ENCODE measurements around the gene TTYH1.
A peak's percentile ranks its signal among the peaks of the same experiment; 100 is the strongest.
"Not testable (repeated sequence)": the region's sequence is repeated elsewhere in the genome, so short reads cannot be mapped to it uniquely, and the experiment has no call there.

Gene TTYH1

DNA sequence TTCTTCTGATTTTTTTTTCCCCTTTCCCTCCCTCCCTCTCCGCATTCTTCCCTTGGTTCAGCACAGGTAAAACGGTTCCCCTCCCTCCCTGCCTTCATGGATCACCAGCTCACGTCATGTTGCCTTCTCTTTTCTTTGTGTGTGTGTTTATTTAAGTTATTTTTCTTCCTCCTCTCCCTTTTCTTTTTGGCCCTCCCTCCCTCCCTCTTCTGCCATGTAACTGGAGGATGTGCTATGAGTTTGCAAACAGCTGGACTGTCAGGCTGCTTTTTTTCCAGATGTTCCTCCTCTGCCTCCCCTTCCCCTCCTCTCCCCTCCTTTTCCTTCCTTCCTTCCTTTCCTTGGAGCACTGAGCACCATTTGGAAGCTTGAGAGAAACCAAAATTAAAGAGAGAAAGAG is 46.3 kb downstream of the TTYH1 start:
- DNase-seq, result no peak

DNA sequence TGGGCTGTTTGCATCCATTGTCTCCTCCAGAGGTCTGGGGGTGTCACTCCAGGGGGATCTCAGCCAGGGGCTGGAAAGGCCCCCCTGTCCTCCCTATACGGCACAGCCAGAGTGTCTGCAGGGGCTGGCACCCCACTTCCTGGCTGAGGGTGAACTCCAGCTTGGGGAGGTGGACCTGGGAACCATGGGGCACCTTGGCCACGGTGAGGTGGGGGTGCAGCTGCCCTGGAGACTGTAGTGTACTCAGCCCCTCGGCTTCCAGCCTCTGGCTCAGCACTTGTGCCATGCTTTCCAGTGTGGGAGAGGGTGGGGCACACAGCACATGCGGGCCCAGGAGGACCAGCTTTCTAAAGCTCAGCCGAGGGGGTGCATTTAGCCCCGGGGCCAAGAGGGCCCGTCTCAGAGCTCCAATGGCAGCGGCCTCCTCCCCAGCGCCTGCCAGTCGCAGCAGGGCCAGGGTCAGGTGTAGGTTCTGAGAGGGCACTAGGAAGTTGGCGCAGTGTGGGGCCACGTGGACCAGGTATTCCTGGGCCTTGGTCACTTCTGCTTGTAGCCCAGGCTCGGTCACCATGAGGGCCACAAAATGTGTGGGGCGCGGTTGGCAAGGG is 46.9 kb downstream of the TTYH1 start:
- DNase-seq, result no peak

GRCh38 chr19:54462655-54463530 is 47.6 kb downstream of the TTYH1 start:
- DNase-seq, result peak; percentile 67 to 74

DNA sequence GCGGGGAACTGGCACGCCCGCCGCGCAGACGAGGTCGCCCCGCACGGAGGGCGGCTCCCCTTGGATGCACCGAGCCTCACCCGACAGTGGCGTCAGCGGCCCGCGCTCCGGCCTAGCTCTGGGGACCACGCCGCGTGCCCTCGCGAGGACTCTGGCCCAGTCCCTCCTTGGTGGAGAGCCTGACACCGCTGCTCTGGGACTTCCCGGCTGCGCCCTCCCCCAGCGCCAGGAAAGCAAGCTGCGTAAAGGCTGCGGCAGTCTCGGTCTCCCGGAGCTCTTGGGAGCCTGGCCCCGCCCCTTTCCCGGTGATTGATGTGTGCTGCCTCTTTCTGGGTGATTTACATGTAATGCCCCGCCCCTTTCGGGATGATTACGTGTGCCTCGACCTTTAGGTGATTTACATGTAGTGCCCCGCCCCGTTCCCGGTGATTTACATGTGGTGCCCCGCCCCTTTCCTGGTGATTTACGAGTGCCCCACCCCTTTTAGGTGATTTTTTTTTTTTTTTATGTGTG is 48.3 kb downstream of the TTYH1 start, which contains the start of gene LENG9:
Gene LENG9, minus strand, starts transcription at position 248 of the 513 bp plus-strand sequence. CDS start 252 bp downstream, outside the sequence.
- DNase-seq, result peak; percentile 97 to 98

DNA sequence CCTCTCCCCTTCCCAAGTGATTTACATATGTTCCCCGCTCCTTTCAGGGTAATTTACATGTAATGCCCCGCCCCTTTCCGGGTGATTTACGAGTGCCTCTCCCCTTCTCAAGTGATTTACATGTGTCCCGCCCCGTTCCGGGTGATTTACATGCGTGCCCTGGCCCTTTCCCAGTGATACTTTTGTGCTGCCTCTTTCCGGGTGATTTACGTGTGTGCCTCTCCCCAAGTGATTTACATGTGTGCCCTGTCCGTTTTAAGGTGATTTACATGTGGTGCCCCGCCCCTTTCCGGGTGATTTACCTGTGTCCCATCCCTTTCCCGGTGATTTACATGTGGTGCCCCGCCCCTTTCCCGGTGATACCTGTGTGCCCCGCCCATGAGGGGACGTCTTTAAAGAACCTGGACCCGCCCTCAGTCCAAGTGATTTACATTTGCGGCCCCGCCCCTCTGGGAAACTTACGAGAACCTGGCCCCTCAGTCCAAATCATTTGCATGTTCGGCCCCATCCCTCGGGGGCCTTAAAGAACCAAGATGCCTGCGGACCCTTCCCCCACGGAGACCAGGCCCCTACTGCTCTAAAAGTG is 48.9 kb downstream of the TTYH1 start:
- DNase-seq, result peak; percentile 95

DNA sequence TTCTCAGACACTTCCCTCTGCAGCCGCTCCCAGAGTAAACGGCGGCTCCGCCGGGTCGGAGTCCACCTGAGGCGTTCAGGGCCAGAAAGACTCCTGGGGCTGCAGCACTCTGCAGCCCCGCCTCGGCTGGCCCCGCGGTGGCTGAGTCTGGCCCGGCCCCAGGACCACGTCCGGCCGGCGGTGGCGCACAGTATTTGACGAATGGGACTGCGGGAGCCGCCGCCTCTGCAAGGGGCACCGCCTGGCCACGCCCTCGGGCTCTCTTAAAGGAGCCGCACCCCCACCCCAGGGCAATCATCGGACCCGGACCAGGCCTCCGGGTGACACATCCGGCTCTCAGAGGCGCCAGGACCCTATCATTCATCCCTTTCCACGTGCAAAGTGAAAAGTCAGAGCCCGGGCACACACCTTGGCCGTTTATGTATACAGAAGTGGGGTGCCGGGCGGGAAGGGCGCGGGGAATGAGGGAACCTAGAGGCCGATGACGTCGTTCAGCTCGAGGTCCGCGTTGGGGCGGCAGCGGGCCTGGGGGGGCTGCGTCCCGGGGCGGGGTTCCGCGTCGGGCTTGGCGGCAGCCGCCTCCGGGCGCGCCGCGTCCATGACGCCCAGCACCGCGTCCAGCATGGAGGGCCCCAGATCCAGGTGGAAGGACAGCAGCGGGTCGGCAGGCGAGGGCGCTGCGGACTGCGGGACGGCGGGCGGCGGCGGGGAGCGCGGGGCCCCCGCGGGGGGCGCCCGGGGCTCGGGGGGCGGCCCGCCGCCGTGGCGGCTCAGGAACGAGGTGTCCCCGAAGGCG is 49.6 kb downstream of the TTYH1 start:
- DNase-seq, result peak; percentile 94 to 96

DNA sequence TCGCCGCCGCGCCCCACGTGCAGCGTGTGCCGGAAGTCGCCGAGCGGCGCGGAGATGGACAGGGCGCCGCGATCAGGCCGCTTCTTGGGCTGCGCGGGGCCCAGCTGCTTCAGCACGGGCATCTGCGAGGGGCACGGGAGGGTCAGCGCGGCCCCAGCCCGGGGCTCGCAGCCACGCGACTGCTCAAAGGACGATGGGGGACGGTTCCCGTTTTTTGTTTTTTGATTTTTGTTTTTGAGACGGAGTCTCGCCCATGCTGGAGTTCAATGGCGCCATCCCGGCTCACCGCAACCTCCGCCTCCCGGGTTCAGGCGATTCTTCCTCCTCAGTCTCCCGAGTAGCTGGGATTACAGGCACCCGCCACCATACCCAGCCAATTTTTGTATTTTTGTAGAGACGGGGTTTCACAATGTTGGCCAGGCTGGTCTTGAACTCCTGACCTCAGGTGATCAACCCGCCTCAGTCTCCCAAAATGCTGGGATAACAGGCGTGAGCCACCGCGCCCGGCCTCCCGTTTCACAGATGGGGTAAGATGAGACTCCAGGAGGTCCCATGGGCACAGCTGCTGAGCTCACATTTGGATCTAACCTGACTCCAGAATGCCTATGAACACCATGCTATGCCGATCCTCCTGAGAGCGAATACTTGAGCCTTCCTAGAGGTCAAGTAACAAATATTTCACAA is 50.3 kb downstream of the TTYH1 start:
- peak; percentile 44 to 71 for DNase-seq

GRCh38 chr19:54466110-54466480 is 50.8 kb downstream of the TTYH1 start:
- DNase-seq, result not testable (repeated sequence)

GRCh38 chr19:54469496-54469934 is 54.3 kb downstream of the TTYH1 start:
- DNase-seq, result no peak

GRCh38 chr19:54470276-54470887 is 55.1 kb downstream of the TTYH1 start:
- no peak for DNase-seq

- no peak for DNase-seq
Observed at GRCh38 chr19:54470991-54471782, 55.9 kb downstream of the TTYH1 start.

- DNase-seq, result no peak
Observed at GRCh38 chr19:54473071-54473891, 58.0 kb downstream of the TTYH1 start, which contains the start of gene CDC42EP5. Gene CDC42EP5, minus strand, starts transcription at chr19:54473296. Its CDS starts 7,749 bp downstream, at chr19:54465547.

DNA sequence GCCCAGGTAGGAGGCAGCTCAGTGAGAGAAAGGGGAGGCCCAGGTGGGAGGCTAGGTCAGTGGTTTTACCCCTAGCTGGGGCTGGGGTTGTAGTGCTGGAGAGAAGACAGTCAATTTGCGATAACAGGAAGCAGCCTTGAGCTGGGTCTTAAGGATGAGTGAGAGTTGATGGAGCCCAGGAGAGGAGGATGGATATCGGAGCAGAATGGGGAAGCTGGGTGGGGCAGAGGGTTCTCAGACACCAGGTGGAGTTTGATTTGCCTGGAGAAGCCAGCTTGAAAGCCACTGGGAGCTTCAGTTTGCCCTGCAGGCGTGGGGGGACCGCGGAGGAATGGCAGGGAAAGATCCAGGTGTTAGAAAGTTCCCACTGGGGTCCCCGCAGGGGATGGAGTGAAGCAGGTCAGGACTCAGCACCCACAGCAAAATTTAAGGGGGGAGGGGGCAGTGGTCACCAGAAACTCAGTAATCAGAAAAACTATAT is 58.7 kb downstream of the TTYH1 start:
- DNase-seq, result no peak

- no peak for DNase-seq
Observed at GRCh38 chr19:54475706-54476105, 60.4 kb downstream of the TTYH1 start.

DNA sequence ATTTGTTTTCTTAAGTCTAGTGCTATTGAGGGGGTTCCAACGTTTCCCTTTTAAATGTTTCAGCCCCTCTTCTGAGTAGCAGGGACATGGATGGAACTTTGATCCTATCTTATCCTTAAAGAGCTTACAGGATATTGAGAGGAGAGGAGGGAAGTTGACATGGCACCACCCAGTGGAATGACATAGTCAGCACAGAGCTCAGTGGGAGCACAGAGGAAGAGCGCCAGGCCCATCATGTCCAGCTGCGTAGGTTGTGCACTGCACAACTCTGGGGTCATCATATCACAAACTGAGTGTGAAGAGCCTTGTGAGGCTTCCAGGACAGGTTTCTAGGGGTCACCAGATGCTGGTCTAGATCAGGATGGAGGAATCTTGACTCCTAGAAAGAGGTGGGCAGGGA is 62.4 kb downstream of the TTYH1 start:
- no peak for DNase-seq

DNA sequence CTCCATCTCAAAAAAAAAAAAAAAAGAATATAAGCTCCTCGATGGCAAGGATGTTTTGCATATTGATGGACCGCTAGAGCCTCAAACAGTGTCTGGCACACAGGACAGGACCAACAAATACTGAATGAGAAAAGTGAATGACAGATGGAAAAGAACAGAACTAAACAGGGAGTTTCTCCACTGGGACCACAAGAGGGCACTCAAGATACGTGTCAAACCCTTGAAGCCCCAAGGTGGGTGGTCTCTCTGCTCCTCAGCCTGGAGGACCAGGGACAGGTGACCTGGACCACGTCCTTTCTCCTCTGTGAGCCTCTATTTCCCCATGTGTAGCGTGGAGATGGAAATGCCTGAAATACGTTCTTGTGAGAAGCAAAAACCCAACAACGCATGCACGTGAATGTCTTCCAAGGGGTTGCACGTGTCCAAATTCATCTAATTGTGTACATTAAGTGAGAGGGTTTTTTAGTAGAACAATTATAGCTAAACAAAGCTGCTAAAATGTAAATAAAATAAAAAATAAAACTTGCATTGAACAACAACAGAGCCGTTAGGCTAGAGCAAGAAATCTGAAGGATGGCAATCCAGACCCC is 63.5 kb downstream of the TTYH1 start:
- DNase-seq, result peak; percentile 24 to 39

GRCh38 chr19:54480051-54480450 is 64.8 kb downstream of the TTYH1 start:
- no peak for DNase-seq

- peak; percentile 65 to 66 for DNase-seq
Observed at GRCh38 chr19:54481326-54481930, 66.2 kb downstream of the TTYH1 start.

GRCh38 chr19:54482889-54483288 is 67.6 kb downstream of the TTYH1 start:
- DNase-seq, result no peak

All from NCI-H1930 (cell line).